Measurements from ENCODE around the gene TAF11L14.

Gene TAF11L14

DNA sequence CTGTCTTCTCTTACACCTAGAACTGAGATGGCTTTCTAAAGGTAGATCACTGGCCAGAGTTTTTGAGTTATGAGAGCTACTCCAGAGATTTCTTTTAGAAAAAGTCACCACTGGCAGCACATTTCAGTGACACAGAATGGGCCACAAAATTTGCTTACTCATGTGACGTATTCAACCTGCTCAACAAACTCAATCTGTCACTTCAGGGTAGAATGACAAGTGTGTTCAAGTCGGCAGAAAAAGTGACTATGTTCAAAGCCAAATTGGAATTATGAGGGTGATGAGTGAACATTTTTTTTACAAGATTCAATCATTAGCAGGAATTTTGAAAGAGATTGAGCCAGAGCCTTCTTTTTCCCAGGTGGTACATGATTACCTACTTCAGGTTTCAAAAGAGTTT lies 46.5 kb downstream of the TAF11L14 start:
- DNase-seq, result no peak
